Activated CD8-positive, alpha-beta T cell treated with anti-CD3 and anti-CD28 coated beads, Interleukin-2, amount 10 ng/mL, durations not matched to agents 7 days and 5 days (primary cell): ENCODE data around the gene SH2D4B. TPM values are rescaled to one million over a fixed set of nuclear protein-coding genes. Genes with fewer than 3 reads are reported as not detected.

Experiments used
- ATAC-seq: fragments of 150-1000 bp; cut with Tn5 transposase; one replicate; pipeline ENCODE4 v1.10.0; 2021; ENCODE audit warnings: moderate library complexity
- CTCF ChIA-PET: fragments of 350-600 bp; sonication (Branson Sonifier 250); formaldehyde crosslinking; loops from one replicate; lab custom pipeline; 2021; ENCODE audit warnings: antibody characterized with exemption; lab: Charles Lee
- POLR2A ChIA-PET: fragments of 350-600 bp; sonication (Branson Sonifier 250); formaldehyde crosslinking; loops from one replicate; lab custom pipeline; 2021; ENCODE audit warnings: antibody characterized with exemption; lab: Charles Lee
- DNase-seq: peaks from one replicate; pipeline ENCODE4 v3.0.0-alpha.2; 2020
- H3K27ac Mint-ChIP-seq: one replicate; pipeline ENCODE4 v1.8.0; 2021; ENCODE audit warnings: mild to moderate bottlenecking, mixed read lengths
- H3K27me3 Mint-ChIP-seq: one replicate; pipeline ENCODE4 v1.8.0; 2021; ENCODE audit warnings: low read depth, mixed read lengths
- H3K36me3 Mint-ChIP-seq: one replicate; pipeline ENCODE4 v1.8.0; 2021; ENCODE audit warnings: low read depth, mixed read lengths
- H3K4me1 Mint-ChIP-seq: one replicate; pipeline ENCODE4 v1.8.0; 2021; ENCODE audit warnings: low read depth, mixed read lengths
- H3K4me3 Mint-ChIP-seq: one replicate; pipeline ENCODE4 v1.8.0; 2021; ENCODE audit warnings: mild to moderate bottlenecking, mixed read lengths
- H3K9me3 Mint-ChIP-seq: one replicate; pipeline ENCODE4 v1.8.0; 2022; ENCODE audit warnings: mixed read lengths; ENCODE audit not compliant: insufficient read depth
- total RNA-seq, 2 experiments: library from RNA; stranded (reverse); gene quantifications; one replicate each; pipeline ENCODE4 v1.2.3, GENCODE V29; 2021

Gene SH2D4B
- total RNA-seq = under 1 TPM; 0.13 to 0.21 TPM

DNA sequence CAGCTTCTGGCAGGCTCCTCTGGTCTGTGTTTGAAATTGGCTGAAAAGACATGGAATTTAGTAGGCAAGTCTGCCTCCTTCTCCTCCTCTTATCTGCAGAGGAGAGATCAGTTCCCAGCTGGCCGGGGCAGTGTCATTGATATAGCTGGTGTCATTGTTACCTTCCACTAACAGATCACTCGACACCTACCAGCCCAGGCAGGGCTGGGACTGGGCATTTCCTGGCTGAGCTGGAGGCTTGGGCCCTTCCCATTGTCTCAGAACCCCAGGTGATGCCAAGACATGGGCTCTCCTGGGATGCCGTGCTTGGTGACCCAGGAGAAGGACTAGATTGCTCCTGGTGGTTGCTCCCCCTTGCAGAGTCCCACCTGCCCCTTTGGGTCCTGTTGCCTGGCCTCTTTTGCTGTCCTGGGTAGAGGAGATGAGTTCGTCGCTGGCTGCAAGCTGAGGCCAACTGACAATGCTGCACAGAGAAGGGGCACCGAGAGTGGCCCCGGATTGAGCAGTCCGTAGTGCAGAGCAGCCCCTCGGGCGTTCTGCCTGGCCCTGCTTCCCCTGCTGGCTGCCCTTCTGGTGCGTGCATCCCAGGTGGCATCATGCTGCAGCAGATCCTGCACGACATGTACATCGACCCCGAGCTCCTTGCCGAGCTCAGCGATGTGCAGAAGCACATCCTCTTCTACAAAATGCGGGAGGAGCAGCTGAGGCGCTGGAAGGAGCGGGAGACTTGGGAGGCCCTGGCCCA, at the start of gene SH2D4B:
TSS of gene SH2D4B (plus strand) at position 167 of the 745 bp plus-strand sequence. CDS start at position 597, 430 bp downstream.
- no peaks in the 10 kb centered on the region for H3K27me3 Mint-ChIP-seq
- peak within 1 kb of the TSS; percentile 97 for H3K27ac Mint-ChIP-seq
- DNase-seq (peak; percentile 19), ATAC-seq (no peak)
- H3K4me1 Mint-ChIP-seq = peaks cover 42% of the 10 kb centered on the region
- H3K36me3 Mint-ChIP-seq = peaks cover 12% of the 10 kb centered on the region
- H3K4me3 Mint-ChIP-seq = peak within 1 kb of the TSS; percentile 86
- ChIA-PET CTCF (interaction anchor here (1.6 to 2.0 kb wide), 2 partner anchors 33 to 61 kb away, joined by 8 to 10 read pairs; no protein-coding TSS in a partner anchor), POLR2A (no interaction called here)
- H3K9me3 Mint-ChIP-seq = no peaks in the 10 kb centered on the region

DNA sequence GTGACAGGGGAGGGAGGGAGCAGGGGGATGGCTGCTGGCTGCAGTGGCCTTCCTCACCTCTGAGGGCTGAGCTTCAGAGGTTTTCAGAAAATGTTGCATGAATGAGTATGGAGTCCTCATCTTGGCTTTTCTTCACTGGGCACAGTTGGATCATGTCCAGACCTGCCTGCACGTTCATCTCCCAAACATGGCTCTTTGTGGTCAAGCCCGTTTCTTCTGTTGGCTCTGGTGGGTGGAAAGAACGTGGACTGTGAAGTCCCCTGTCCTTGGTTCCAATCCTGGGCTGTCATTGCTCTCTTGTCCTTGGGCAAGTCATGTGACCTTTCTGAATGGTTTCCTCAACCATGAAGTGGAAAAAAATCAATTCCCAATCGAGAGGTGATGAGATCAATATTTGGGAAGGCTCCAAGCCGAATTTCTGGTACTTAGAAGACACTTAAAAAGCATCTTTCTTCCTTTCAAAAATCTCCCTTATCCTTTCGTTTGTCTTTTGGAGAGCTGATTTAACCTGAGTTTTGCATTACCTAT, 49.1 kb upstream of the SH2D4B start:
- Mint-ChIP-seq H3K4me3 (peak overlapping the region; percentile 74), H3K36me3 (peaks cover 74% of the 10 kb centered on the region)
- POLR2A ChIA-PET = interaction anchor here (0.7 to 9.7 kb wide), 6 partner anchors 12 to 48 kb away, joined by 3 to 67 read pairs (median 10); no protein-coding TSS in a partner anchor

GRCh38 chr10:80489371-80490112, 48.2 kb upstream of the SH2D4B start:
- no peak for ATAC-seq
- Mint-ChIP-seq H3K27me3 (no peaks in the 10 kb centered on the region), H3K9me3 (no peaks in the 10 kb centered on the region), H3K36me3 (peaks cover 77% of the 10 kb centered on the region), H3K27ac (peak overlapping the region; percentile 21), H3K4me1 (peaks cover 99% of the 10 kb centered on the region), H3K4me3 (no peak overlapping the region)
- ChIA-PET POLR2A (interaction anchor here (0.9 to 9.7 kb wide), 4 partner anchors 11 to 47 kb away, joined by 3 to 67 read pairs (median 28); no protein-coding TSS in a partner anchor), CTCF (interaction anchor here (0.6 to 5.3 kb wide), 8 partner anchors 9 to 46 kb away, joined by 3 to 46 read pairs (median 20); no protein-coding TSS in a partner anchor)
- DNase-seq = no peak

More for the DNA sequence above, 49.1 kb upstream of the SH2D4B start:
- Mint-ChIP-seq H3K27ac (peak overlapping the region; percentile 94), H3K4me1 (peaks cover 97% of the 10 kb centered on the region), H3K9me3 (no peaks in the 10 kb centered on the region), H3K27me3 (no peaks in the 10 kb centered on the region)
- CTCF ChIA-PET = interaction anchor here (0.7 to 5.3 kb wide), 10 partner anchors 10 to 45 kb away, joined by 3 to 46 read pairs (median 16); no protein-coding TSS in a partner anchor
- ATAC-seq (no peak), DNase-seq (no peak)

DNA sequence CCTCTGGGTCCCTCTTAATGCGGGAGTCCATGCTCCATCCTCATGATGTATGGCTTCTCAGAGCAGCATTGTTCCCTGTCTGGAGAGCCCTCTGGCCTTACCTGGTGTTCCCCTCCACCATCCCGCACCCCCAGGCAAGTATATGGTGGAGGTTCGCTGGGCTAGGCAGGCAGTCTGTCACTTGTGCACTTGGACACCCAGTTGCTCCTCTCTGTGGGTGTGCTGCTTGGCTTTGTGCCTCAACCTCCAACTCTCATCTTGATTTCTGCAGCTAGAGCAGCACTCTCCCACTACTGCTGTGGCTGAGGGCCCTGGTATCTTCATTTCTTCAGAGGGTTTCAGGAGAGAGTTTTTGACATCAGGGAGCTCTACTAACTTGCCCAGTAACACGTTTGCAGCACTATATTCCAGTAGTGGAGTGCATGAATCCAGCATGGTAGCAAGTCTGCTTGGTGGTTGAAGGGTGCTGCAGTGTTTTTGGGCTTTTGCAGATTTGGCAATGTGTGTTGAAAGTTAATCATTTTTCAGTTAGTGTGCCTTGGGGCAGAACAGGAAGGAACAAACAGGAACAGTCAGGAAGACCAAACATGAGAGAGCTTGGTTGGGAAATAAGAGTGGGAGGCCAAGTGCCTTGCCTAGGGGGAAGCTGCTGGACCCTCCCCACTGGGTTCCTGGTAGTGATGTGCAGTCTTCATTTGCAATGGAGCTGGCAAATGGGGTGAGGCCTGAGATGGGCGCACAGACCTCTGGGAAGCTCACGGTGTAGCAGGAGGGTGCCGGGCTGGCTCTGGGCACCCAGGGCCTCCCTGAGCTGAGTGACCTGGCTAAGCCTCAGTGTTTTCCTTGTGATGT, 46.2 kb upstream of the SH2D4B start:
- POLR2A ChIA-PET = interaction anchor here (0.8 to 9.7 kb wide), 3 partner anchors 13 to 35 kb away, joined by 3 to 67 read pairs (median 8); no protein-coding TSS in a partner anchor
- ATAC-seq = no peak

DNA sequence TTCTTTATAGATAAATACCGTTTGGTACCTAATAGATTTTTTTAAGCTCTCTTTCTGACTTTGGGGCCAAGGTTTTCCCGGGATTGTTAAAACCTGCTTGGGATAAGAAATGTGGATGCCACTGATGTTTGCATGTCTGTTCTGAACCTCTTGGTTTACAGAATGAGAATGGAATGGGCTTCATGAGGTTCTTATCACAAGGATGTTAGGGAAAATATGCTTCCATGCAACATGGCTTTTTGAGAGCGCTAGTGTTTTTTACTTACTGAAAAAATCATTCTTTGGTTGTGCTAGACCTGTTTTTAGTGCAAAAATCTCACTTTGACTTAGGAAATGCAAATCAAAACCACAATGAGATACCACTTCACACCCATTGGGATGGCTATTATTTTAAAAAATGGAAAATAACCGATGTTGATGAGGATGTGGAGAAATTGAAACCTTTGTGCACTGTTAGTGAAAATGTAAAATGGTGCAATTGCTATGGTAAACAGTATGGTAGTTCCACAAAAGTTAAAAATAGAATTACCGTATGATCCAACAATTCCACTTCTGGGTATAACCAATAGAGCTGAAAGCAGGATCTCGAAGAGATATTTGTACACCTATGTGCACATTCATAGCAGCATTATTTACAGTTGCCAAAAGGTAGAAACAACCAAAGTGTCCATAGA, 44.7 kb upstream of the SH2D4B start:
- H3K27me3 Mint-ChIP-seq = no peaks in the 10 kb centered on the region
- ChIA-PET POLR2A (interaction anchor here (0.6 to 9.7 kb wide), 6 partner anchors 27 to 1177 kb away, joined by 3 to 67 read pairs (median 4); no protein-coding TSS in a partner anchor), CTCF (interaction anchor here (0.6 to 3.6 kb wide), 12 partner anchors 8 to 115 kb away, joined by 3 to 25 read pairs (median 4); no protein-coding TSS in a partner anchor)
- DNase-seq (no peak), ATAC-seq (no peak)
- H3K4me3 Mint-ChIP-seq = peak overlapping the region; percentile 51
- H3K36me3 Mint-ChIP-seq = peaks cover 94% of the 10 kb centered on the region
- no peaks in the 10 kb centered on the region for H3K9me3 Mint-ChIP-seq
- H3K4me1 Mint-ChIP-seq = peaks cover 99% of the 10 kb centered on the region
- peak overlapping the region; percentile 82 for H3K27ac Mint-ChIP-seq

More for the DNA sequence above, 46.2 kb upstream of the SH2D4B start:
- Mint-ChIP-seq H3K9me3 (no peaks in the 10 kb centered on the region), H3K36me3 (peaks cover 83% of the 10 kb centered on the region), H3K27ac (peak overlapping the region; percentile 56), H3K27me3 (no peaks in the 10 kb centered on the region), H3K4me3 (no peak overlapping the region), H3K4me1 (peaks cover 99% of the 10 kb centered on the region)
- CTCF ChIA-PET = interaction anchor here (0.7 to 3.6 kb wide), 5 partner anchors 9 to 47 kb away, joined by 3 to 25 read pairs (median 7); no protein-coding TSS in a partner anchor
- no peak for DNase-seq

DNA sequence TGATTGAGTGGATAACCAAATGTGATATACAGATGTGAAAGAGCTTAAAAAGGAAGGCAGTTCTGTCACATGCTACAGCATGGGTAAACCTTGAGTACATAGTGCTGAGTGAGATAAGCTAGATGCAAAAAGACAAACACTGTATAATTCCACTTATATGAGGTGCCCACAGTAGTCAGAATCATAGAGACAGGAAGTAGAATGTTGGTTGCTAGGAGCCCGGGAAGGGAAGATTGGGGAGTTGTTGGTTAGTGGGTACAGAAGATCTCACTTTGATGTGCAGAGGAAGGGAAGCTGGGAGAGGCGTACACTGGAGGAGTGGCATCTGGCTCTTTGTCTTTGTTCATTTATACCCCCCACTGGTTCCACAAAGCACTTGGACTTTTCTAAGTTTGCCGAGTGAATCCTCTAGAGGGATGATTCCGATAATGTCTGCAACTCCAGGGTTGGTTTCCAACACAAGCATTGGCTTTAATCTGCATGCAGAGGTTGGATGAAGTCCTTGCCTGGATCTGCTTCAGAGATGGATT, 44.1 kb upstream of the SH2D4B start:
- peaks cover 94% of the 10 kb centered on the region for H3K36me3 Mint-ChIP-seq
- no peaks in the 10 kb centered on the region for H3K27me3 Mint-ChIP-seq
- peaks cover 99% of the 10 kb centered on the region for H3K4me1 Mint-ChIP-seq
- no peaks in the 10 kb centered on the region for H3K9me3 Mint-ChIP-seq
- ATAC-seq (peak; percentile 72), DNase-seq (no peak)
- POLR2A ChIA-PET = interaction anchor here (0.6 to 2.5 kb wide), 3 partner anchors 30 to 37 kb away, joined by 3 to 8 read pairs (median 5); no protein-coding TSS in a partner anchor
- H3K27ac Mint-ChIP-seq = peak overlapping the region; percentile 82
- CTCF ChIA-PET = interaction anchor here (0.6 to 3.6 kb wide), 12 partner anchors 9 to 116 kb away, joined by 3 to 25 read pairs (median 4); no protein-coding TSS in a partner anchor
- peak overlapping the region; percentile 51 for H3K4me3 Mint-ChIP-seq

GRCh38 chr10:80496555-80497172, 41.0 kb upstream of the SH2D4B start:
- DNase-seq = no peak
- CTCF ChIA-PET = interaction anchor here (1.4 to 22.0 kb wide), 5 partner anchors 9 to 91 kb away, joined by 3 to 1113 read pairs (median 31); partner anchors contain the start of gene TSPAN14
- H3K4me3 Mint-ChIP-seq = peak overlapping the region; percentile 64
- no peaks in the 10 kb centered on the region for H3K27me3 Mint-ChIP-seq
- peaks cover 82% of the 10 kb centered on the region for H3K36me3 Mint-ChIP-seq
- POLR2A ChIA-PET = interaction anchor here (7.9 kb wide), 1 partner anchor 9 kb away, joined by 52 read pairs; no protein-coding TSS in a partner anchor
- ATAC-seq = no peak
- peaks cover 96% of the 10 kb centered on the region for H3K4me1 Mint-ChIP-seq
- H3K9me3 Mint-ChIP-seq = no peaks in the 10 kb centered on the region
- peak overlapping the region; percentile 90 for H3K27ac Mint-ChIP-seq

DNA sequence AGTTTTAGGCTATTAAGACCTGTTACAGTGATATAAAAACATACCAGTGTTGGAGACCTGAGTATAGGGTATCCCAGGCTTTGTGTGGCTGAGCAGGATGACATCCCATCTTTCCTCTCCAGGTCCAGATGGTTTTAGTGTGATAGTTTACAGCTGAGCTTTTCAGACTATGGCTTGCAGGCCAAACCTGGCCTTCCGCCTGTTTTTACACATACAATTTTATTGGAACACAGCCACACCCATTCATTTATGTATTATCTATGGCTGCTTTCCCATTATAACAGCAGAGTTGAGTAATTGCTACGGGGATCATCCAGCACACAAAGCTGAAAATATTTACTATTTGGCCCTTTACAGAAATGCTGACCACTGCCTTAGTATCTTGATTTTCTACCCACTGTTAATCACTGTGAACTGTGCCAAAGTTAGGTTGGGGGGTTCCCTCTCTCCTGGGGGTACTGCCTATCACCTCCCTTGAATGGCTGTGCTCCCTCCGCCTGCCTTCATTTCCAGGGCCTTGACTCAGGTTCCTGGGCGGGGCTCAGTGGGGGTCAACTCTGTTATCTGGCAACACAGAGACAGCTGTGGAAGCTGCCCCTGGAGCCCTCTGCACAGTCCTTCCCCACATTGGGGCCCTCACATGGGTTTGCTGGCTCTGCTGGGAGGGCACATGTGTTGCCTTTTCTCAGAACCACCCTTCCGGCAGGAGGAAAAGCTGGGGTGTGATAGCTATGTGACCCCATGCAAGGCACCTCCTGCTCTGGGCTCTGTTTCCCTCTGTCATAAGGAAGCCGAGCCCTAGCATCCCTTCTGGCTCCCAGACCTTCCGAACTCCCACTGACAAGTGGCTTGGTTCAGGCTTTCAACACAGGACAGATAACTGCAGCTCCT, 40.3 kb upstream of the SH2D4B start:
- Mint-ChIP-seq H3K9me3 (no peaks in the 10 kb centered on the region), H3K27ac (peak overlapping the region; percentile 90), H3K27me3 (no peaks in the 10 kb centered on the region), H3K36me3 (peaks cover 80% of the 10 kb centered on the region), H3K4me3 (peak overlapping the region; percentile 64), H3K4me1 (peaks cover 96% of the 10 kb centered on the region)
- peak; percentile 32 for ATAC-seq
- ChIA-PET POLR2A (interaction anchor here (0.7 to 7.9 kb wide), 7 partner anchors 10 to 83 kb away, joined by 3 to 52 read pairs (median 5); no protein-coding TSS in a partner anchor), CTCF (interaction anchor here (1.4 to 22.0 kb wide), 5 partner anchors 8 to 92 kb away, joined by 3 to 1113 read pairs (median 31); partner anchors contain the start of gene TSPAN14)
- peak; percentile 54 for DNase-seq
